GM19397 (cell line): Measurements from ENCODE around the gene CPS1.

Experiments
- ATAC-seq: cut with Tn5 transposase; IDR thresholded peaks from one replicate; pipeline ENCODE4 v1.9.1; 2021; ENCODE audit warnings: mild to moderate bottlenecking, moderate library complexity; ENCODE audit not compliant: unreplicated experiment

The CPS1 gene

DNA sequence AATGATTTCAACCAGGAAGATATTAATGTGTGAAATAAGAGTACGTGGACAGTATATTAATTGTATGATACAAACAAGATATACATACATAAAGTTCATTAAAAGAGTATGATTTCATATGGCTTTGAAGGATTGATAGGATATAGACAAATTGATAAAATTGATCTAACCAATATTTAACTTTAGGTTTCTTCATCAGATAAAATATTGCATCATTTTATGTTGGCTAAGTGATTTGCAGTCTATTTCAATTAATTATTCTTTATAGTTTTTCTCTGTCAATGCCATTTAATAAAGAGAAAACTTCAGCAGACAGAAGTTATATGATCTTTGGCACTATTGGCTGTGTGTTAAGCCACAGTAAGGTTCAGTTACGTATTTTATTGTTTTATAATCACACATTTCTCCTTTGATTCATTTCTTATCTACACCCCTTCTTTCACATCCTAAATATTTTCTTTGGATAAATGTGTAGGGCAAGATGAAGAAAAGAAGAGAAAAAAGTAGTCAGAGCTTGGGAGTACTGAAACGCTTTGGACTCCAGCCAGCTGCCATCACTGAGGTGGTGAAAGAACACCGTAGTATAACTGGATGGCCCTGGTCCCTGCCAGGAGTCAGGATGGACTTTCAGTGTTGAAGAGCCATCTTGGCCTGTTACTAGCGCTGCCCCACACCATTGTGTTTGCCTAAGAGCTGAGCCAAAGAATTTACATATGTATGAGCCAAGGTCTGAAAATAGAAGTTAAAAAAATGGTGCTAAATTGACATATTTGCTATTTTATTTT lies 9.8 kb upstream of the CPS1 start:
- ATAC-seq, result no peak

DNA sequence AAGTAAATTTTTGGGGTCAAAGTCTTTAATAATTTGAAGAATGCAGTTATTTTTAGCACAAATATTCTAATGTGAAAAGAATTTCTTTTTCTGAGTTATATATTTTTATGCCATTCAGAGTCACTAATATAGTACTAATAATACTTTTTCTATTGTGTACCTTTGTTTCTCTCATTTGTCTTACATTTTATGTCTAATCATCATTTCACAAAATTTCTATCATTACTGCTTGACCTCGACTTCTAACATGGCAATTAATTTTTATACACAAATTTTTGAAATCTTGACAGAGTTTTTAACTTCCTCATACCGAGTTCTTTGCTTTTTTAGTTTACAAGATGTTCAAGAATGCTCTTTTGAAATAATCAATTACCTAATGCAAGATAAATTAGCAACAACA lies 8.4 kb upstream of the CPS1 start:
- ATAC-seq, result no peak

DNA sequence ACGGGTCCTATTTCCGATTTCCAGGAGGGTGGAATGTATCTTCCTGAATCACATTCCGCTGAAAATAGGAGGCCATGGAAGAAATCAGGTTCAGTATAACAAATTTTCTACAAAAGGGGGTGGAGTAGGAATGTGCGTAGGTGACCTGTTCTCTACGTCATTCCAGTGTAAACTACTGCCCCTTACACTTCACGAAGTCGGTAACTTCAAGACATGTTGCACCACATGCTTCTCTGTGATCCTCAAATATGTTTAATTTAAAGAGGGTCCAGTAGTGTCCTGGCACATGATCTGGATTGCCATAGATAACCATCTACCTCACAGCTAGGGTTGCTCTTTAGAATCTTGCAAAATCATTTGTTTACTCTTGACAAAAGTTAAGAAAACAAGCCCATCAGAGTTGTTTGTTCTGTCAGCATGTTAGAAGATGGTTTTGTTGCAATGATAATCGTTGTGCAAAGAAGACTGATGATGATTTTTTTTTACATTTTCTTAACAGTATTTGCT lies 7.5 kb upstream of the CPS1 start:
- no peak for ATAC-seq

DNA sequence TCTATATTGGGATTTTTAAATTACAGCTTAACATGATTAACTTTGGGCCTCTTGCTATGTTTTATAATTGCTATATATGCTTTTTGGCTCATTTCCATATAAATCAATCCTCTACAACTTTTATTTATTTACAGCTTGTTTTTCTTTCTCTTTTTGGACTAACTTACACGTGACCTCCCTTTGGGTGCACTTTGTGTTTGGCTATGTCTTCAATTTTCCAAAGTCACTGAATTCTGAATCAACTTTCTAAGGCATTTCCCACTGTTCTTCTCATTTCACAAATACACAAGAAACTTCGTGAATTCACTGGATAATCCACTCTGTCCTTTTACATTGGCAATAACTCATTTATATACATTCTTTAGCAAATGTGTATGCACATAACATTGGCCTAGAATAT lies 5.4 kb upstream of the CPS1 start:
- no peak for ATAC-seq

DNA sequence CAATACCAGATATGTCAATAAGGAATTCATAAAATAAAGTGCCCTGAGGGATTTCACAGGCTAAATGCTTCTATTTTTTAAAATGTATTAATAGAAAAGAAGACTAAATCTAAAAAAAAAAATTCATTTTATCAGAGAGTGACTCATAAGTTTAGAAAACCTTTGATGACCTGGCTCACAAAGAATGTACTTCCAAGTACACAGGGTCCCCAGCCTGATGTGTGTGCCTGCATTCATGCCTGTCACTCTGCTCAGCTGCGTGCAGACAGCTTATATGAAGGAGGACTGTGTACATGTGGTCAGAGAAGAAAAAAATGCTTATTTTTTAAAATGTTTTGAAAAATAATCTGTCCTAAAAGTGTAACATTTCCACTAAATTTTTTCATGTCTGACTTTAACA lies 3.0 kb upstream of the CPS1 start:
- ATAC-seq, result no peak

DNA sequence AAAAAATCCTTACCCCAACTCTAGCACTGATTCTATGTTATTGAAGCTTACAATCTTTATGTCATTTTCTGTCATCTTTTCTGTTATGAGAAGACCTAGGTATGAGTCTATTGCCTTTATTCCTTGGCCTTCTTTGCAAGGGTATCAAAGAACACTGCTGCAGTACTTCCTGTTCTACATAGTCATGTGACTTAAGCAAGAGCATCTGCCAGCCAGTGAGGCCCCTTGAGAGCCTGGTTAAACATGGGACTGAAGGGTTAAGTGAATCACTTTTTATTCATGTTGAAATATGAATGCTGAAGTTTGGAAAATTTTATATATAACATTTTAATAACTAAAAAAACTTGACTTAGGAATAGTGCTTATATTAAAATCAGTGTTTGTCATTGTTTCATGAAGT lies 844 bp upstream of the CPS1 start:
- ATAC-seq, result no peak

DNA sequence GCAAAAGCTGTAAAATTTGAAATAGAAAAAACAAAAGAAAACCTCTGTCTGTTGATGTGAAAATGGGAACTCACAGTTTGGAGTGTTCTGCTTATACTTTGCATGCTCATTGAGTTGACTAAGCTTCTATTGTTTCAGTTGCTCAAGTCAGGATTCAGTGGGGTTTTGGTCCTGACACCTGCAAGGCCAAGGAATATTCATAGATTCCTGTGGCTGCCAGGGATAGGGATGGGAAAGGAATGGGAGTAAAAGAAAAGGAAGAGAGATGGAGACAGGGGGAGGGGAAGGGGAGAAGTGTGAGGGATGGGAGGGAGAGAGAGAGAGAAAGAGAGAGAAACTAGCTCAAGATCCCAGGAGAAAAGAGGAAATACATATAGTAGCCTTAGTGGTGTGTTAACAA lies 1.3 kb downstream of the CPS1 start:
- ATAC-seq, result no peak

DNA sequence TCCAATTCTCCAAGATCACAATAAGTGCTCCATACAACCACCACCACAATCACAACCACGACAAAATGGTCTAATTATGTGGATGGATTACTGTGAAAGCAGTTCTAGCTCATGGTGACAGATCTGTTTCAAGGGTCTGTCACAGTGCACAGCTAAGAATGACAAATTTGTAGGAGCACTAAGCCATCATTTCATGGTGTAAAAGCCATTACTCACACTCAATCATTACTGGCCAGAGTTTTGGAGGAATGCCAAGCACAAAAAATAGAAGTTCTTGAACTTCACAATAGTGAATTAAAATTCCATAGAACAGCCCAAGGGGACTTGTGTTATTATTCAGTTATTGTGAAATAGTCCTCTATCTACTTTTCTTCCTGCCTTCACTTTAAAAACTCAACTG lies 2.3 kb downstream of the CPS1 start:
- ATAC-seq, result no peak

DNA sequence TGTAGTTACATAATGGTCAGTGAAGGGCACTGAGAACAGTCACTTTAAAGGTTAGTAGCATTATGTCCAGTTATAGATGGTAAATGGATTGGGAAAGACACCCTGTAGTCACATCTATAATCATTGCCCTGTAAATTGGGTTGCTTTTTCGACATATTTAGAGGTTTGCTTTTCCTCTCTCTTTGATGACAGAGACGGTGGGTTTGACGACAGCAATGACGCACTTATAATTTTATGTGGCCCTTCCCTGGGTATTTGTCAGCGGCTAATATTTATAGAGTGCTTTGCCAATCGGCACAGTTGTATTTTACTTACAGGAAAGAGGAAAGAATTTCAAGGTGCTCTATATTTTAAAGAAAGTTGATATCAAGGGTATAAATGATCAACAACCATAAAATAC lies 2.8 kb downstream of the CPS1 start:
- no peak for ATAC-seq

DNA sequence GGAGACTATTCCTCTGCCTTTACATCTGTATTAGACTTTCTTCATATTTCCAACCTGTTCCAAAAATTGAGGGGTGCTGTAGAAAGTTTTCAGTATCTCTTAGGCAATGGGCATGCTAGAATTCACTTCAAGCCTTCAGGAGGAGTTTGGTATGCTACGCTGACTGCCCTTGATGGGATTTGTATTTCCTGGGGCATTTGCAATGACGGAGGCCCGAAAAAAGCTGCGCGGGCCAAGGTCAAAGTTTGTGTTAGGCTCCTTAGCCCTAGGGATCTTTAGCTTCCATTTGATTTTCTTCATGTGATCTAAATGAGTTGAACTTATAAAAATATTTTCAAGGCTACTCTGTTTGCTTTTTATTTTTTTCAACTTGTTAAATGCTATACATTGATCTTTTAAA lies 5.1 kb downstream of the CPS1 start:
- no peak for ATAC-seq

DNA sequence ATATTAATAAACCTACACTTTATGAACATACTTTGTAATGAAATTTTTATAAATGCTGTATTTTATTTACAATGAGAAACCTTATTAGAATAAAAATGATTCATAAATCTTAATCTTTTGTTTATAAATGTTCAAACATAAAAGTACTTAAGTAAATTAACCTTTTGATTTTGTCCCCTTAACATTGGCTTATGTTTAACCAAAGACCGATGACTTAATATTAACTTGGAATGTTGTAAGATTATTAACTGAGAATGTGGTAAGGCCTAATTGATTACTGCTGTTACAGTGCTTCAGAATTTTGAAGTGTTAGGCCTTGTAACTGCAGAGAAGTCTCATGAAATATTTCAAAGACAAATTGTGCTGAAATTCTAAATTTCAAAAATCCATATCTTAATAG lies 5.7 kb downstream of the CPS1 start:
- no peak for ATAC-seq

DNA sequence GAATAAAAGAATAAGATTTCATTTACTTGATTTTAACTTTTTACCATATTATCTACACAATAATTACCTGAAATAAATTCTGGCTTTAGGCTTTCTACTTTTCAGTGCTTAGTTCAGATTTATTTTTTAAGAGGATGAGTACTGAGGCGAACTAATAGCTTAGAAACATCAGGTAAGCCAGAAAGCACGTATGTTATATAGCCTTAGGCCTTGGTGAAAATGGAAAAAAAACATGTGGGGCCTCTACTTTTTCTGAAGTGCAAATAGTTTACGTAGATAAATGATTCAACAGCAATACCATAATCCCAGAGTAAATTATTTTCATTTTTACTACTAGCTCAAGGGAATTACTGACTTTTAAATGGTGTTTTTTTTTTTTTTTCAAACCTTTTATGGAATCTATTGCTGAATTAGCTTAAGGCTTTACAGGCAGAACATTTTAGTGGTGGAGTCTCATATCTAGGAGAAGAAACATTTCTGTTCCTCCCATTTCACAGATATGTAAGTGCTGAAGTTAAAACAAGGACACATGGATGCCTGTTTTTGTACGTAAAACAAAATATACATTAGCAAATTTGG lies 6.2 kb downstream of the CPS1 start:
- no peak for ATAC-seq

DNA sequence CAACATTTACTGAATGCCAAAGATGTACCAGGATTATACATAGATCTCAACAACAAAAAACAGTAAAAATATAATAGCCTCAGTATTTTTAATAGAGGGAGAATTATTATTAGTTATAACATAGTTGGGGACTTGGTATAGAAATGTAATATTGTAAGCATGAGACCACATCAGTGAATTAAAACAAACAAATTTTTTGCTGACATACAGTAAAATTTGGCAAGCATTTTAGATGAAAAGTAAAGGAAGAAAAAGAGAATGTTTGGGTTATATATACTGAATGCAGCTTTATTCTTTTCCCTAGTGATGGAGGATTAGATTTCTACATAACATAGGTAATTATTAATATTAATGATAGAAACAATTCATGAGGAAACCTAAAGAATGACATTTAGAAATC lies 10.9 kb downstream of the CPS1 start:
- ATAC-seq, result no peak

DNA sequence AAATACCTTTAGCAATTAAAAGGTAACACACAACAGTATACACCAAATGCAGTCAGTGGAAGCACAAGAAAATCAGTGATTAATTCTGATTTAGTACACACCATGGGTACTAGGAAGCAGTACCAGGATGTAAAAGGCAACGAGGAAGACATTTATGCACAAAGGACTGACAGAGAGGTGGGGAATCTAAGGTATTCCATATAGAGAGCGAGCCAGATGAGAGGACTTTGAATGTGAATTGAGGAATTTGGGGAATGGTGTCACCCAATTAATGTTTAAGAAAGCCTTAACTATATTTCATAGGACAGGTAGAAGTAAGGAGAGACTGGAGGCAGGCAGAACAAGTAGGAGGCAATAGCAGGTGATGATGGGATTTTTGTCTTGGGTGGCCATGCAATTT lies 11.7 kb downstream of the CPS1 start:
- no peak for ATAC-seq

DNA sequence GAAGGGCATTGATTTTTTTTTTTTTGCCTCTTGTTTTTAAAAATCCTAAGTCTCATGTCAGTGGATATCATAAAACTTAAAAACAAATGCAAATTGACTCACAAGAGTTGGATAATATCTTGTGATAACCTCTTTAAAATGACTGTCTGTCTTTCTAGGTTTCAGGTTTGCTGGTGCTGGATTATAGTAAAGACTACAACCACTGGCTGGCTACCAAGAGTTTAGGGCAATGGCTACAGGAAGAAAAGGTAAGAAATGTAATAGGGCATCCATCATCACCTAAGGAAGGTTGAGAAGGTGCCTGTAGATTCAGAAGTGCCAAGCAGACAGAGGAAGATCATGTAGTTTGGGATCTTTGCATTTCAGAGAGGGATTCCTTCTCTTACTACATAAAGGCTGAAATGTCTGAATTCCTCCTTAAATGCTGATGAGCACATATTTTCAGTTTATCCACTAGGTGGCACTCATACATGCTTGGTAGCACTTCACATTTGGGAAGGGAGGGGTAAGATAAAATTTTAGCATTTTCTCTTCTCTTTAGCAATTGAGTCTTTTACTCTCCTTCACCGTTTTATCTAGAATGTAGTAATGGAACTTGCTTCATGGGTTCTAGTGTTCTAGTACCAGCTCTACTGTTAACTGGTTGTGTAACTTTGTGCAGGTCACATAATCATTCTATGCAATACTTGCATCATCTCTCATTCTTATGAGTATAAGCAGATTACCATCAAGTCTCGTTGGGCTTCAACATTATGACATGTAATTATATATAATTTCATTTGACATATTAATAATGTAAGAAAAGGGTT lies 21.1 kb downstream of the CPS1 start:
- ATAC-seq, result peak; percentile 81

DNA sequence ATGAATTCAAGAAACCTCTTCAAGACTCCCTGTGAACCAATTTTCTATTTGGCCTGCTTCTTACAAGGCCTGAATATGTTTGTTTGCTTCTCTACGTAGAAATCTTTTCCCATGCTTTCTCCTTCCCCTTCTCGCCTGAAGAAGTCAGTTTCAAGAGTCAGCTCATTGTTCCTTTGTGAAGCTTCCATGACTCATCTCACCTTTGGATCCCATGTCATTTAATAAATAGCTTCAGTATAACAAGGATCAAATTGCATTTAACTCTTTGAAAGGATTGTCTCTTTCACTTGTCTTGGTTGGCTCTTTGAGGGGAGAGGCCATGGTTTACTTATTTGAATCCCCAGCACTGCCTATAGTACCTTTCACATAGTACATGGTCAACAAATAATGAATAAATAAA lies 28.4 kb downstream of the CPS1 start:
- ATAC-seq, result no peak

DNA sequence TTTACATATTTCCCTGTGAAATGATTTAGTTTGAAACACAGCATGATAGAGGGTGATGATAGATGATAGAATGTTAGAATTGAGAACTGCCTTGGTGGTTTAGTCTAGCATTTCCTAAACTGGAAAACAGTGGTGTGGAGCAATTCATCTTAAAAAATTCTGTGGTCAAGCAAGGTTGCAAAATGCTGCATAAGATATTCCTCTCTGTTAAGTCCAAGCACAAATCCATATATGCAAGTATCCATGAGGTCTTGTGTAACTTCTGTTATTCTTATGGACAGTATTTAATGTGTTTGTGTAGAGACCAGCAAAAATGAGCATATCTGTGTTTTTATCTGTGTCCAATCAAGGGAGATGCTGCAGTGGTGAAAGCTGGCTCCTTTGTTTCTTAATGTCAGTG lies 30.0 kb downstream of the CPS1 start:
- no peak for ATAC-seq

DNA sequence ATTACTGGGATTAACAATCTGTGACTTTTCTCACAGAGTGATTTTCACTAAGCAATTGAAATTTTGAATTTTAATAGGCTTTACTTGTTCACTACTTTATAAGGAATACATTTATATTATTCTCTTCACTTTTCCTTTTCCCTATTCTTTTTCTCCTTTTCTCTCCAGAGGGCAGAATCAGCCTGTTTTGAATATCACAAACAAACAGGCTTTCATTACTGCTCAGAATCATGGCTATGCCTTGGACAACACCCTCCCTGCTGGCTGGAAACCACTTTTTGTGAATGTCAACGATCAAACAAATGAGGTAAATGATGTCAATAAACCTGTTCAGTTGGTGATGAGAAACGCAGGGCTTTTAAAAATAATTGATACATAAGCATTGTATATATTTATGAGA lies 35.3 kb downstream of the CPS1 start:
- ATAC-seq, result no peak

DNA sequence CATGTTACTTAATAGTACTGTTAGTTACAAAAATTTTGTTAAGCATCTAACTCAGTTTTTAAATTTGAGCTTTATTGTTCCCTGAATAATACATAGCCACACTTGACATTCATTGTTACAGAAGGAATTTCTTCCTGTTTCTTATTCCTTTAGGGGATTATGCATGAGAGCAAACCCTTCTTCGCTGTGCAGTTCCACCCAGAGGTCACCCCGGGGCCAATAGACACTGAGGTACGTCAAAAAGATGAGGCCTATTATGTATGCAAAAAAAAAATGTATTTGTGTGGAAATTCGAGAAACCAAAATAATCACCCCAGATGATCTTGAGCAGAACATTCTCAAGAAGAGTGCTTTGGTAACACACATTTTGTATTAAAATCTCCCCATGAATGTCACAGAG lies 36.3 kb downstream of the CPS1 start:
- no peak for ATAC-seq

DNA sequence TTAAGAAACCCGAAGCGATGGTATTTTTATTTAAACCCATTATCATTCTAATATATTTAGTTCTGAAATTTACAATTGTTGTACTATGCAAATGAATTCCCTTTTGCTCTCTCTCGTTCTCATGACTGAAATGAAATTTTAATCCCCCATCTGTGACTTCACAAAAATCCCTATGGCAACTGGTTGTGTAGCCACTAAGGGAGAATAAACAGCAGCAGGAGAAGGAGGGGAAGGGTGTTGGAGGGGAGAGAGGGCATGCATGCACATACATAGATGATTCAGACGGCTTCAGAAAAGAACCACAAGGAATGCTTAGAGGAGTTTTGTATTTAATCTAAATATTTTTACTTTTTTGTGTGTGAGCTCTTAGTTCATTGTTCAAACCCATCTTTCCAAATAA lies 36.8 kb downstream of the CPS1 start:
- no peak for ATAC-seq

DNA sequence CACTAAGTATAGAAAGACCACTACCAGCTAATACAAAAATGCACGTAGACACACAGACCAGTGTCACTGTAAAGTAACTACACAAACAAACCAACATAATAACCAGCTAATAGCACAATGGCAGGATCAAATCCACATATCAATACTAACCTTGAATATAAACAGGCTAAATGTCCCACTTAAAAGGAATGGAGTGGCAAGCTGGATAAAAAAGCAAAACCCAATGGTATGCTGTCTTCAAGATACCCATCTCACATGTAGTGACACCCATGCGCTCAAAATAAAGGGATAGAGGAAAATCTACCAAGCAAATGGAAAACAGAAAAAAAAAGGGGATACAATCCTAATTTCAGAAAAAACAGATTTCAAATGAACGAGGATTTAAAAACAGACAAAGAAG lies 41.8 kb downstream of the CPS1 start:
- no peak for ATAC-seq

DNA sequence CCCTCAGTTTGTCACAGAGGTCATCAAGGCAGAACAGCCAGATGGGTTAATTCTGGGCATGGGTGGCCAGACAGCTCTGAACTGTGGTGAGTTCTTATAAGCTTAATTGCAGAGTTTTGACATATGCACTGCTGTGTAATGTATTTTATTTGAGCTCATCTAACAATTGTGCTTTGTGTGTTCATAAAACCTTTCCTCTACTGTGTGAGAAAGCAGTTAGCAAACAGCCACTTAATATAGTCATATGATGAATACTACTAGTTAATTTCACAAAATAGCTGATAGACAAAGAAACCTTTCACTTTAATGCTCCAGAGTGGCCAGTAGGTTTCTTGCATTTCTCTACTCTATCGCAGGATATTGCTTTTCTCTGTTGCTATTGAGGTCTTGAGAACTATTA lies 43.1 kb downstream of the CPS1 start:
- no peak for ATAC-seq
